Keratinocyte (primary cell): ENCODE results near the gene MYBPC3. TPM values are rescaled to one million over a fixed set of nuclear protein-coding genes. Genes with fewer than 3 reads are reported as not detected.

Experiments
- DNase-seq: peaks from one replicate; pipeline ENCODE4 v3.0.0-alpha.2; 2011; ENCODE audit warnings: low read depth, missing footprints, low spot score
- FAIRE-seq: peaks from 2 replicates; lab custom pipeline; 2011; peaks lifted over from hg19 to GRCh38; lab: Jason Lieb, UNC
- H2AFZ ChIP-seq: 2 replicates; pipeline ENCODE4 v1.6.0; 2012; ENCODE audit warnings: low read length, control low read depth, inconsistent platforms; ENCODE audit not compliant: control insufficient read depth
- H3K27ac ChIP-seq: 2 replicates; pipeline ENCODE4 v1.5.1; 2011; ENCODE audit warnings: low read length; ENCODE audit not compliant: control insufficient read depth, insufficient read depth
- H3K27me3 ChIP-seq: 3 replicates; pipeline ENCODE4 v1.6.0; 2011; ENCODE audit warnings: low read length; ENCODE audit not compliant: control insufficient read depth, insufficient read depth; ENCODE audit errors: extremely low read depth
- H3K36me3 ChIP-seq, 2 experiments: 2 replicates in 1 of 2; 3 replicates in 1 of 2; pipeline ENCODE4 v1.5.1; 2011; ENCODE audit warnings: low read length in 2 of 2, mild to moderate bottlenecking in 1 of 2; ENCODE audit not compliant: control insufficient read depth in 2 of 2, insufficient read depth in 2 of 2; ENCODE audit errors: extremely low read depth in 1 of 2
- H3K4me1 ChIP-seq: 3 replicates; pipeline ENCODE4 v1.5.1; 2011; ENCODE audit warnings: low read length; ENCODE audit not compliant: control insufficient read depth, insufficient read depth; ENCODE audit errors: extremely low read depth
- H3K4me2 ChIP-seq: 3 replicates; pipeline ENCODE4 v1.6.0; 2011; ENCODE audit warnings: low read depth, low read length; ENCODE audit not compliant: control insufficient read depth, insufficient read depth; ENCODE audit errors: extremely low read depth
- H3K4me3 ChIP-seq, 3 experiments: fragments of 200-600 bp in 1 of 3; sonication (generic) in 1 of 3; 2 replicates in 2 of 3; 3 replicates in 1 of 3; pipeline ENCODE4 v1.5.1; 2011 to 2016; ENCODE audit warnings: low read length in 3 of 3, mild to moderate bottlenecking in 3 of 3, control low read depth in 2 of 3, inconsistent platforms in 1 of 3, low read depth in 1 of 3, mixed read lengths in 1 of 3, mixed run types in 1 of 3, moderate library complexity in 1 of 3; ENCODE audit not compliant: control insufficient read depth in 2 of 3, insufficient read depth in 2 of 3; ENCODE audit errors: extremely low read depth in 1 of 3
- H3K79me2 ChIP-seq: 2 replicates; pipeline ENCODE4 v1.6.0; 2012; ENCODE audit warnings: low read length; ENCODE audit not compliant: control insufficient read depth, insufficient read depth
- H3K9ac ChIP-seq: 3 replicates; pipeline ENCODE4 v1.6.0; 2011; ENCODE audit warnings: low read length; ENCODE audit not compliant: control insufficient read depth, insufficient read depth; ENCODE audit errors: extremely low read depth
- H3K9me1 ChIP-seq: 3 replicates; pipeline ENCODE4 v1.6.0; 2011; ENCODE audit warnings: low read length; ENCODE audit not compliant: control insufficient read depth, insufficient read depth; ENCODE audit errors: extremely low read depth
- H3K9me3 ChIP-seq: 2 replicates; pipeline ENCODE4 v1.5.1; 2012; ENCODE audit warnings: low read depth, low read length; ENCODE audit not compliant: control insufficient read depth
- H4K20me1 ChIP-seq: 3 replicates; pipeline ENCODE4 v1.6.0; 2011; ENCODE audit warnings: low read length; ENCODE audit not compliant: control insufficient read depth, insufficient read depth; ENCODE audit errors: extremely low read depth
- EZH2 ChIP-seq: IDR thresholded peaks from one replicate; pipeline ENCODE4 v1.6.1; 2012; ENCODE audit warnings: inconsistent platforms, mild to moderate bottlenecking, low read length, moderate library complexity
- dilution Hi-C: fragments of 300-500 bp; cut with MboI; formaldehyde crosslinking; loops from one replicate; pipeline ENCODE4 v1.7.0; 2020; ENCODE audit warnings: low sequenced_read_pairs; ENCODE audit not compliant: extremely low pct_ligation_motif_present
- polyA plus RNA-seq, 5 experiments: library from polyadenylated mRNA; depleted of rRNA in 3 of 5; stranded (reverse) in 3 of 5; stranded (forward) in 1 of 5; unstranded in 1 of 5; fragments of >200 nt; gene quantifications; 1 replicate in 1 of 5; 2 replicates in 3 of 5; 3 replicates in 1 of 5; pipeline versions ENCODE4 v1.2.1 to v1.2.3, GENCODE V29; 2011 to 2012; ENCODE audit warnings: missing spikeins in 2 of 5, low read depth in 1 of 5, low replicate concordance in 1 of 5
- TF ChIP-seq, protein P1 (sequence below), 3 experiments: IDR thresholded peaks in 1 of 3; conservative IDR thresholded peaks in 1 of 3; optimal IDR thresholded peaks in 1 of 3; 2 replicates in 2 of 3; 3 replicates in 1 of 3; pipeline versions ENCODE3 to v1.5.1; 2011; ENCODE audit warnings: low read length in 3 of 3, mild to moderate bottlenecking in 3 of 3, moderate library complexity in 2 of 3, control low read depth in 1 of 3, inconsistent platforms in 1 of 3; ENCODE audit not compliant: insufficient read depth in 2 of 3; ENCODE audit errors: extremely low read depth in 1 of 3

Gene MYBPC3
- polyA plus RNA-seq, 1 donor (not counting 4 experiments of a cell fraction or from before 2014, with no cell fraction given), result not detected

- Histone ChIP-seq H3K9me3 (no peaks in the 10 kb centered on the region), H2AFZ (peak overlapping the region; percentile 26), H3K4me3 (peak overlapping the region in 2 of 3 experiments; percentile 26 to 32), H3K4me2 (peak overlapping the region; percentile 58), H3K27ac (no peak overlapping the region), H3K4me1 (peaks cover 6% of the 10 kb centered on the region), H4K20me1 (no peaks in the 10 kb centered on the region), H3K9ac (no peak overlapping the region), H3K79me2 (no peaks in the 10 kb centered on the region), H3K27me3 (no peaks in the 10 kb centered on the region), H3K36me3 (no peaks in the 10 kb centered on the region), H3K9me1 (no peaks in the 10 kb centered on the region)
- FAIRE-seq, result no peak
- DNase-seq, result no peak
- TF ChIP-seq EZH2, result no peak
- TF ChIP-seq, protein P1, sequence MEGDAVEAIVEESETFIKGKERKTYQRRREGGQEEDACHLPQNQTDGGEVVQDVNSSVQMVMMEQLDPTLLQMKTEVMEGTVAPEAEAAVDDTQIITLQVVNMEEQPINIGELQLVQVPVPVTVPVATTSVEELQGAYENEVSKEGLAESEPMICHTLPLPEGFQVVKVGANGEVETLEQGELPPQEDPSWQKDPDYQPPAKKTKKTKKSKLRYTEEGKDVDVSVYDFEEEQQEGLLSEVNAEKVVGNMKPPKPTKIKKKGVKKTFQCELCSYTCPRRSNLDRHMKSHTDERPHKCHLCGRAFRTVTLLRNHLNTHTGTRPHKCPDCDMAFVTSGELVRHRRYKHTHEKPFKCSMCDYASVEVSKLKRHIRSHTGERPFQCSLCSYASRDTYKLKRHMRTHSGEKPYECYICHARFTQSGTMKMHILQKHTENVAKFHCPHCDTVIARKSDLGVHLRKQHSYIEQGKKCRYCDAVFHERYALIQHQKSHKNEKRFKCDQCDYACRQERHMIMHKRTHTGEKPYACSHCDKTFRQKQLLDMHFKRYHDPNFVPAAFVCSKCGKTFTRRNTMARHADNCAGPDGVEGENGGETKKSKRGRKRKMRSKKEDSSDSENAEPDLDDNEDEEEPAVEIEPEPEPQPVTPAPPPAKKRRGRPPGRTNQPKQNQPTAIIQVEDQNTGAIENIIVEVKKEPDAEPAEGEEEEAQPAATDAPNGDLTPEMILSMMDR (optimal IDR thresholded peaks at IDR 0.05 in 1 of 3, IDR thresholded peaks at IDR 0.05 in 1 of 3, conservative IDR thresholded peaks at IDR 0.05 in 1 of 3; ENCODE audit: extremely low read depth in 1 of 3, insufficient read depth in 2 of 3, low read length in 3 of 3), result no peak
- dilution Hi-C loops, result no loop called here
Observed at GRCh38 chr11:47354913-47355282, 2.4 kb upstream of the MYBPC3 start.

DNA sequence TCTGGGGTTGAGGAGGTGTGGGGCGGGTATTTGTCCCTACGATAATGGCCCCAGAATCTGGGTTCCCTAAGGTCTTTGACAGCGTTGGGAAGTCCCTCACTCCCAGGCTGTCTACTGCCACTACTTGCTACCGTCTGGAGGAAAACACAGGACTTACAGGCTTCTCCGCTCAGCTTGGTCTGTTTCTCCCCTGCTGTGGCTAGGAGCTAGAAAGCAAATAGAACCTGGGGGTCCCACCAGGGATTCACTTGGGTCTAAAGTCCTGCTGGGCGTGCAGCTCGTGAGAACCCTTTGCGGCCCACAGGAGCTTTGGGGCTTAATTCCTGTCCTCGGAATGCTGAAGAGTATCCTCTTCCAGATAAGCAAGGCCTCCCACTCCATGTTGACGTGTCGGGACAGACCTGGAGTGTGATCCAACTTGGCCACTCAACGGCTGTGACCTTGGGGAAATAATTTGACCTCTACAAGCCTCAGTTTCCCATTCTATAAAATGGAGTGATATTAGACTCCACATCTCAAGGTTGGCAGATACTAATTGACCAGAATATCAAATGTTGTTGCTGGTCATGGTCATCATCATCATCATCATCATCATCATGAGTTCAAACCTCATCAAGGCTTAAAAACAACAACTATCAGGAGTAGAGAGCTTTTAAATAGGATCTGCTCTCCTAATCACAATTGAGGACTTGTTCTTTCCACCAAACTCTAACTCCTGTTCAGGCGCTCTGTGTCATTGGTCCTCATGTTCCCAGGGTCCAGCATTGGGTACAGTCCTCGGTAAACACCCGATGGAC lies 1.7 kb upstream of the MYBPC3 start:
- Histone ChIP-seq H3K4me3 (no peak overlapping the region), H2AFZ (peak overlapping the region; percentile 9), H3K9ac (no peak overlapping the region), H3K4me1 (peaks cover 6% of the 10 kb centered on the region), H3K4me2 (peak overlapping the region; percentile 41), H3K9me1 (no peaks in the 10 kb centered on the region), H4K20me1 (no peaks in the 10 kb centered on the region), H3K9me3 (no peaks in the 10 kb centered on the region), H3K27ac (no peak overlapping the region), H3K79me2 (no peaks in the 10 kb centered on the region), H3K36me3 (no peaks in the 10 kb centered on the region), H3K27me3 (no peaks in the 10 kb centered on the region)
- dilution Hi-C loops, result no loop called here
- TF ChIP-seq, protein P1 (optimal IDR thresholded peaks at IDR 0.05 in 1 of 3, IDR thresholded peaks at IDR 0.05 in 1 of 3, conservative IDR thresholded peaks at IDR 0.05 in 1 of 3; ENCODE audit: extremely low read depth in 1 of 3, insufficient read depth in 2 of 3, low read length in 3 of 3), result no peak
- no peak for TF ChIP-seq EZH2
- FAIRE-seq, result no peak
- no peak for DNase-seq
